D721Med (cell line): ENCODE results near the gene SBF1.

Experiments
- DNase-seq: peaks from one replicate; pipeline ENCODE4 v3.0.0; 2011; ENCODE audit warnings: low spot score; ENCODE audit not compliant: insufficient read length
- FAIRE-seq: peaks from 2 replicates; lab custom pipeline; 2011; peaks lifted over from hg19 to GRCh38; lab: Jason Lieb, UNC
- CTCF ChIP-seq: IDR thresholded peaks from 2 replicates; pipeline ENCODE4 v1.5.1; 2012; ENCODE audit warnings: mild to moderate bottlenecking, control low read depth; ENCODE audit not compliant: insufficient read depth; ENCODE audit errors: missing control alignments

Gene SBF1

GRCh38 chr22:50463188-50463900 is 11.5 kb downstream of the SBF1 start:
- TF ChIP-seq CTCF, result no peak
- DNase-seq (no peak), FAIRE-seq (no peak)

- FAIRE-seq (no peak), DNase-seq (no peak)
- no peak for TF ChIP-seq CTCF
These were observed 12.8 kb downstream of the SBF1 start for GRCh38 chr22:50461979-50462540.

- DNase-seq, result no peak
- FAIRE-seq, result no peak
- TF ChIP-seq CTCF, result no peak
These were observed 13.3 kb downstream of the SBF1 start for GRCh38 chr22:50461536-50461935.

DNA sequence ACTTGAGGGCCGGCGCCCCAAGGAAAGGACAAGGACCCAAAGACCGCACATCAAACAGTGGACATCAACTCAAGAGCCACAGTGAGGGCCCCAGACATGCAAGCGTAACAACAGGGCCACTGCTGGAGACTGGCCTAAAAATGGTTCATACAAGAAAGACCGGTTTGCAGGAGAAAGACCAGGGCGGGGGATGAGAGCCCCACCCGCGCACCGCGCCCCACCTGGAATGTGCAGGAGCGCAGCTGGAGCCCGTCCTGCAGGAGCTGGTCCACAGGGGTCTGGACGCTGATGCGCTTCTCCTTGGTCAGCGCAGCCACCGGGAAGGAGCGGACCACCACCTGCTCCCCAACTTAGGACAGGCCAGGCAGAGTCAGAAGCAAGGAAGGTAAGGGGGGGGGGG is 13.9 kb downstream of the SBF1 start:
- FAIRE-seq (no peak), DNase-seq (no peak)
- no peak for TF ChIP-seq CTCF

GRCh38 chr22:50459496-50460140 is 15.2 kb downstream of the SBF1 start:
- FAIRE-seq (no peak), DNase-seq (no peak)

GRCh38 chr22:50459016-50459415 is 15.8 kb downstream of the SBF1 start:
- no peak for DNase-seq
- no peak for TF ChIP-seq CTCF
- FAIRE-seq, result no peak

More at GRCh38 chr22:50459496-50460140, 15.2 kb downstream of the SBF1 start:
- no peak for TF ChIP-seq CTCF
